K562 (cell line): ENCODE results near the gene RPL22. TPM values are rescaled to one million over a fixed set of nuclear protein-coding genes. Genes with fewer than 3 reads are reported as not detected.

Source experiments
- ATF1 ChIP-seq, 2 experiments: fragments of 450-650 bp in 1 of 2; IDR thresholded peaks; 2 replicates each; pipeline ENCODE4 v1.6.1; 2016; ENCODE audit warnings: missing compliant biosample characterization in 1 of 2, missing genetic modification characterization in 1 of 2
- HDAC1 ChIP-seq, 2 experiments: fragments of 450-650 bp; IDR thresholded peaks; 2 replicates each; pipeline ENCODE4 v1.6.1; 2016 to 2017; ENCODE audit warnings: inconsistent platforms in 1 of 2, mild to moderate bottlenecking in 1 of 2, moderate library complexity in 1 of 2
- HDAC8 ChIP-seq: fragments of 450-650 bp; IDR thresholded peaks from 2 replicates; pipeline ENCODE4 v1.6.1; 2016; ENCODE audit warnings: mild to moderate bottlenecking, missing genetic modification characterization, moderate library complexity, missing compliant biosample characterization
- MYBL2 ChIP-seq, 2 experiments: fragments of 450-650 bp in 1 of 2; sonication (generic) in 1 of 2; formaldehyde crosslinking in 1 of 2; IDR thresholded peaks; 2 replicates each; pipeline versions ENCODE4 v1.6.1 to v1.8.1; 2017 to 2022; ENCODE audit warnings: borderline replicate concordance in 1 of 2, inconsistent platforms in 1 of 2, low read depth in 1 of 2, mild to moderate bottlenecking in 1 of 2, missing genetic modification reagents in 1 of 2, moderate library complexity in 1 of 2
- PYGO2 ChIP-seq: fragments of 450-650 bp; IDR thresholded peaks from 2 replicates; pipeline ENCODE4 v1.6.1; 2016; ENCODE audit warnings: mild to moderate bottlenecking, missing genetic modification characterization, moderate library complexity, missing compliant biosample characterization
- RBFOX2 ChIP-seq: fragments of 200-400 bp; formaldehyde crosslinking; IDR thresholded peaks from 2 replicates; pipeline ENCODE4 v1.6.1; 2017; ENCODE audit warnings: low read depth, mild to moderate bottlenecking, low read length, moderate library complexity
- SREBF2 ChIP-seq: sonication (generic); formaldehyde crosslinking; IDR thresholded peaks from 2 replicates; pipeline ENCODE4 v1.4.0; 2020; ENCODE audit warnings: mild to moderate bottlenecking, missing genetic modification reagents
- polyA plus RNA-seq, 8 experiments: library from polyadenylated mRNA; depleted of rRNA in 4 of 8; stranded (reverse) in 5 of 8; unstranded in 3 of 8; fragments of >200 nt; fragmentation: Nextera tagmentation in 2 of 8; fragmentation: Illumina TruSeq in 1 of 8; extraction: Ambion mirVana in 2 of 8; extraction: Trizol in 1 of 8; gene quantifications; 2 replicates each; pipeline versions ENCODE4 v1.2.1 to v1.2.3, GENCODE V29; 2011 to 2014; ENCODE audit warnings: inconsistent platforms in 1 of 8, missing spikeins in 1 of 8
- total RNA-seq, 7 experiments: library from RNA; depleted of rRNA in 6 of 7; stranded (reverse); fragments of >200 nt in 6 of 7; fragmentation: Illumina TruSeq in 2 of 7; extraction: Trizol in 2 of 7; gene quantifications; 2 replicates each; pipeline versions ENCODE4 v1.2.1 to v1.2.3, GENCODE V29; 2011 to 2021; ENCODE audit warnings: low replicate concordance in 1 of 7
- TF ChIP-seq, protein P1 (sequence below): sonication (generic); formaldehyde crosslinking; IDR thresholded peaks from 2 replicates; pipeline ENCODE4 v1.8.1; 2022; ENCODE audit warnings: missing genetic modification reagents
- TF ChIP-seq, protein P2 (sequence below), 3 experiments: IDR thresholded peaks in 2 of 3; conservative IDR thresholded peaks in 1 of 3; 2 replicates each; pipeline ENCODE4 v1.5.1; 2011 to 2012; ENCODE audit warnings: low read length in 3 of 3, mild to moderate bottlenecking in 3 of 3, control low read depth in 2 of 3, improper control_type of control experiment in 1 of 3, inconsistent platforms in 1 of 3, low read depth in 1 of 3, mixed read lengths in 1 of 3, moderate library complexity in 1 of 3; ENCODE audit not compliant: insufficient read depth in 2 of 3

RPL22 gene
- total and polyA plus RNA-seq, 9 of the 15 experiments (the other 6 are each of a cell fraction or from before 2014, with no cell fraction given), result 467 to 1,165 (median 607) TPM

DNA sequence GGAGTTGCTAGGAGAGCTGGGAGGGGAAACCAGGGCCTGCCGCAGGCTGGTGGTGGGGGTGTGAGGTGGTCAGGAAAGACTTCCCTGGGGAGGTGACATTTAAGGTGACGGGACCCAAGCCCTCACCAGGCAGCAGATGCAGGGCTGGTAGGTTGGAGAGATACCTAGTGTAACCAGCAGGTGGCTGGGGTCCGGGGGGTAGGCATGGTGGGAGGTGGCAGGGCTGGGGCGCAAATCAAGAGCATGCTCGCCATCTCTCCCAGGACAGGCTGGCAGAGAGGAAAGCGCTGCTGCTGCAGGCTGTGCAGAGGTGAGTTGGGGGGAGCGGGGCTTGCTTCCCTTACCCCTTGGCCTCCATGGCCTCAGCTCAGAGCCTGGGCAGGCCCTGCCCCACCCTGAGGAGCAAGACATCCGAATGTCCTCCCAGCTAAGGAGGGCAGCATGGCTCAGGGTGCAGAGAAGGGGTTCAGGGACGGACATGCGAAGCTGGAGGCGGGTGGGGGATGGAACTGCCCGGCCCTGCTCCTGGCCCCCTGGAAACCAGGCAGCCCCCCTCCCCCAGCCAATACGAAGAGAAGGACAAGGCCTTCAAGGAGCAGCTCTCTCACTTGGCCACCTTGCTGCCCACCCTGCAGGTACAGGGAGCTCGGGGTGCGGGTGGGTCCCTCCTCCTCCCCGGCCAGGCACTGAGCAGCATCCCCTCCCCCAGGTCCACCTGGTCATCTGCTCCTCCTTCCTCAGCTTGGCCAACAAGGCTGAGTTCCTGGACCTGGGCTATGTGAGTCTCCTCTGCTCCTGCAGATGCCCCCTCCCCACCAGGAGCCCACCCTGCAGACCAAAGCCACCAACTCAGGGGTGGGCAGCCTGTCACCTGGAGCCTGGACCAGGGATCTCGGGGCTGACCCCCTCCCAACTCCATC, 10.5 kb upstream of the RPL22 start (continued):
- TF ChIP-seq SREBF2 (CRISPR knock-in tag), result no peak
- TF ChIP-seq ATF1 (CRISPR knock-in tag; IDR thresholded peaks at IDR 0.05), result no peak
- TF ChIP-seq ATF1 (tag; IDR thresholded peaks at IDR 0.05), result 0 out of 2 replicates have a peak, but pooled peaks have one; percentile 8
- TF ChIP-seq HDAC1 (IDR thresholded peaks at IDR 0.05), result 0 out of 4 replicates have a peak, but pooled peaks of 1 of the 2 experiments have one; percentile 2
- TF ChIP-seq RBFOX2, result 0 out of 2 replicates have a peak, but pooled peaks have one; percentile 47
- TF ChIP-seq, protein P1, sequence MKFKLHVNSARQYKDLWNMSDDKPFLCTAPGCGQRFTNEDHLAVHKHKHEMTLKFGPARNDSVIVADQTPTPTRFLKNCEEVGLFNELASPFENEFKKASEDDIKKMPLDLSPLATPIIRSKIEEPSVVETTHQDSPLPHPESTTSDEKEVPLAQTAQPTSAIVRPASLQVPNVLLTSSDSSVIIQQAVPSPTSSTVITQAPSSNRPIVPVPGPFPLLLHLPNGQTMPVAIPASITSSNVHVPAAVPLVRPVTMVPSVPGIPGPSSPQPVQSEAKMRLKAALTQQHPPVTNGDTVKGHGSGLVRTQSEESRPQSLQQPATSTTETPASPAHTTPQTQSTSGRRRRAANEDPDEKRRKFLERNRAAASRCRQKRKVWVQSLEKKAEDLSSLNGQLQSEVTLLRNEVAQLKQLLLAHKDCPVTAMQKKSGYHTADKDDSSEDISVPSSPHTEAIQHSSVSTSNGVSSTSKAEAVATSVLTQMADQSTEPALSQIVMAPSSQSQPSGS, result no peak
- TF ChIP-seq, protein P2, sequence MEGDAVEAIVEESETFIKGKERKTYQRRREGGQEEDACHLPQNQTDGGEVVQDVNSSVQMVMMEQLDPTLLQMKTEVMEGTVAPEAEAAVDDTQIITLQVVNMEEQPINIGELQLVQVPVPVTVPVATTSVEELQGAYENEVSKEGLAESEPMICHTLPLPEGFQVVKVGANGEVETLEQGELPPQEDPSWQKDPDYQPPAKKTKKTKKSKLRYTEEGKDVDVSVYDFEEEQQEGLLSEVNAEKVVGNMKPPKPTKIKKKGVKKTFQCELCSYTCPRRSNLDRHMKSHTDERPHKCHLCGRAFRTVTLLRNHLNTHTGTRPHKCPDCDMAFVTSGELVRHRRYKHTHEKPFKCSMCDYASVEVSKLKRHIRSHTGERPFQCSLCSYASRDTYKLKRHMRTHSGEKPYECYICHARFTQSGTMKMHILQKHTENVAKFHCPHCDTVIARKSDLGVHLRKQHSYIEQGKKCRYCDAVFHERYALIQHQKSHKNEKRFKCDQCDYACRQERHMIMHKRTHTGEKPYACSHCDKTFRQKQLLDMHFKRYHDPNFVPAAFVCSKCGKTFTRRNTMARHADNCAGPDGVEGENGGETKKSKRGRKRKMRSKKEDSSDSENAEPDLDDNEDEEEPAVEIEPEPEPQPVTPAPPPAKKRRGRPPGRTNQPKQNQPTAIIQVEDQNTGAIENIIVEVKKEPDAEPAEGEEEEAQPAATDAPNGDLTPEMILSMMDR (IDR thresholded peaks at IDR 0.05 in 2 of 3, conservative IDR thresholded peaks at IDR 0.05 in 1 of 3; ENCODE audit: insufficient read depth in 2 of 3, low read depth in 1 of 3, low read length in 3 of 3), result peak; percentile 36 to 48 (median 41); a peak in 5 of 6 replicates
- no peak for TF ChIP-seq HDAC8 (tag)
- no peak for TF ChIP-seq PYGO2 (tag)
- TF ChIP-seq MYBL2 (IDR thresholded peaks at IDR 0.05; ENCODE audit: low read depth), result no peak
- TF ChIP-seq MYBL2 (CRISPR knock-in tag; IDR thresholded peaks at IDR 0.05; ENCODE audit: borderline replicate concordance), result 0 out of 2 replicates have a peak, but pooled peaks have one; percentile 2
